ENCODE measurements around the gene OGA.

GRCh38 chr10:101843032-101844021 is 25.1 kb upstream of the OGA start, which contains the start of gene KCNIP2:
- TF ChIP-seq EZH2 (IDR thresholded peaks at IDR 0.05) (peak; percentile 64), CTCF (IDR thresholded peaks at IDR 0.05) (peak; percentile 90), EZH2phosphoT487 (IDR thresholded peaks at IDR 0.05) (no peak)

Data from neural progenitor cell (in vitro differentiated cells).